Colon (tissue), 2 donors: ENCODE measurements around the gene FAM83E.
A peak's percentile ranks its signal among the peaks of the same experiment; 100 is the strongest.
"Not testable (repeated sequence)": the region's sequence is repeated elsewhere in the genome, so short reads cannot be mapped to it uniquely, and the experiment has no call there.

Experiments
- FAIRE-seq: peaks from 2 replicates; lab custom pipeline; 2012; peaks lifted over from hg19 to GRCh38; lab: Jason Lieb, UNC
- donor health status: control.
- donor health status: control.

The FAM83E gene

GRCh38 chr19:48614436-48615230 lies at the start of gene FAM83E:
Gene FAM83E, minus strand, starts transcription at chr19:48615076. Its CDS starts 1,704 bp downstream, at chr19:48613372.
- FAIRE-seq: no peak

GRCh38 chr19:48664476-48664875 lies 49.6 kb upstream of the FAM83E start:
- no peak for FAIRE-seq

- FAIRE-seq: no peak
These were observed 48.8 kb upstream of the FAM83E start for GRCh38 chr19:48663667-48664066.

GRCh38 chr19:48661711-48662090 lies 46.8 kb upstream of the FAM83E start:
- FAIRE-seq: no peak

- peak; percentile 66 for FAIRE-seq
These were observed 46.2 kb upstream of the FAM83E start for GRCh38 chr19:48660852-48661710.

GRCh38 chr19:48659768-48660167 lies 44.9 kb upstream of the FAM83E start:
- FAIRE-seq: no peak

GRCh38 chr19:48658483-48658882 lies 43.6 kb upstream of the FAM83E start:
- FAIRE-seq: no peak

GRCh38 chr19:48657828-48658227 lies 43.0 kb upstream of the FAM83E start:
- FAIRE-seq: not testable (repeated sequence)

- no peak for FAIRE-seq
These were observed 42.1 kb upstream of the FAM83E start for GRCh38 chr19:48656840-48657474.

GRCh38 chr19:48654299-48655059 lies 39.6 kb upstream of the FAM83E start:
- no peak for FAIRE-seq

- no peak for FAIRE-seq
These were observed 36.8 kb upstream of the FAM83E start for GRCh38 chr19:48651683-48652048.

GRCh38 chr19:48650974-48651682 lies 36.3 kb upstream of the FAM83E start:
- FAIRE-seq: no peak

- FAIRE-seq: no peak
These were observed 33.3 kb upstream of the FAM83E start for GRCh38 chr19:48648134-48648533.

- FAIRE-seq: no peak
These were observed 31.9 kb upstream of the FAM83E start for GRCh38 chr19:48646722-48647216.

- no peak for FAIRE-seq
These were observed 31.3 kb upstream of the FAM83E start, which contains the start of gene CA11 for GRCh38 chr19:48646001-48646721. Gene CA11, minus strand, starts transcription at chr19:48646187. Its CDS starts 555 bp downstream, at chr19:48645632.

- no peak for FAIRE-seq
These were observed 30.7 kb upstream of the FAM83E start for GRCh38 chr19:48645620-48646000.

- FAIRE-seq: no peak
These were observed 30.2 kb upstream of the FAM83E start for GRCh38 chr19:48644839-48645619.

- no peak for FAIRE-seq
These were observed 29.5 kb upstream of the FAM83E start for GRCh38 chr19:48644355-48644754.

GRCh38 chr19:48642862-48643261 lies 28.0 kb upstream of the FAM83E start:
- FAIRE-seq: no peak

- no peak for FAIRE-seq
These were observed 27.0 kb upstream of the FAM83E start for GRCh38 chr19:48641850-48642249.
